Activated CD4-positive, alpha-beta memory T cell treated with anti-CD3 and anti-CD28 coated beads for 36 hours (primary cell): Measurements from ENCODE around the gene TRPM1. TPM values are rescaled to one million over a fixed set of nuclear protein-coding genes. Genes with fewer than 3 reads are reported as not detected.

Experiments
- CTCF ChIA-PET: fragments of 350-600 bp; sonication (Branson Sonifier 250); formaldehyde crosslinking; loops from one replicate; lab custom pipeline; 2021; ENCODE audit warnings: antibody characterized with exemption, inconsistent platforms; lab: Charles Lee
- POLR2A ChIA-PET: fragments of 350-600 bp; sonication (Branson Sonifier 250); formaldehyde crosslinking; loops from one replicate; lab custom pipeline; 2021; ENCODE audit warnings: antibody characterized with exemption; lab: Charles Lee
- DNase-seq: peaks from one replicate; pipeline ENCODE4 v3.0.0-alpha.2; 2020
- H3K27ac Mint-ChIP-seq: one replicate; pipeline ENCODE4 v1.8.0; 2021; ENCODE audit warnings: mixed read lengths
- H3K27me3 Mint-ChIP-seq: one replicate; pipeline ENCODE4 v1.8.0; 2021; ENCODE audit warnings: mixed read lengths
- H3K36me3 Mint-ChIP-seq: one replicate; pipeline ENCODE4 v1.8.0; 2021; ENCODE audit warnings: mixed read lengths
- H3K4me1 Mint-ChIP-seq: one replicate; pipeline ENCODE4 v1.8.0; 2021; ENCODE audit warnings: low read depth, mixed read lengths
- H3K4me3 Mint-ChIP-seq: one replicate; pipeline ENCODE4 v1.8.0; 2021; ENCODE audit warnings: mild to moderate bottlenecking, mixed read lengths
- H3K9me3 Mint-ChIP-seq: one replicate; pipeline ENCODE4 v1.8.0; 2021; ENCODE audit warnings: mixed read lengths
- intact Hi-C: fragments of 100-400 bp; cut with micrococcal nuclease; formaldehyde crosslinking; loops from one replicate; pipeline ENCODE4 v1.15.1; 2023
- total RNA-seq, 2 experiments: library from RNA; stranded (reverse); gene quantifications; one replicate each; pipeline ENCODE4 v1.2.3, GENCODE V29; 2021

TRPM1 gene
- total RNA-seq, 2 experiments from 2014 or later, result not detected

- H3K27me3 Mint-ChIP-seq, result peaks cover 2% of the 10 kb centered on the region
- ChIA-PET POLR2A (no interaction called here), CTCF (no interaction called here)
- H3K27ac Mint-ChIP-seq, result no peak overlapping the region
- intact Hi-C loops, result loop anchor here (10.0 kb wide), 1 partner anchor 63 kb away; no protein-coding TSS in a partner anchor
- H3K36me3 Mint-ChIP-seq, result no peaks in the 10 kb centered on the region
- H3K4me3 Mint-ChIP-seq, result no peak overlapping the region
- H3K9me3 Mint-ChIP-seq, result no peaks in the 10 kb centered on the region
- H3K4me1 Mint-ChIP-seq, result no peaks in the 10 kb centered on the region
- no peak for DNase-seq
These were observed 63.6 kb downstream of the TRPM1 start for GRCh38 chr15:31037731-31038477.

GRCh38 chr15:31036783-31037182 lies 64.7 kb downstream of the TRPM1 start:
- CTCF ChIA-PET, result no interaction called here
- Mint-ChIP-seq H3K27me3 (peaks cover 1% of the 10 kb centered on the region), H3K4me3 (no peak overlapping the region), H3K9me3 (no peaks in the 10 kb centered on the region), H3K4me1 (no peaks in the 10 kb centered on the region), H3K27ac (no peak overlapping the region), H3K36me3 (no peaks in the 10 kb centered on the region)
- intact Hi-C loops, result loop anchor here (10.0 kb wide), 1 partner anchor 62 kb away; no protein-coding TSS in a partner anchor
- DNase-seq, result no peak
- POLR2A ChIA-PET, result no interaction called here

- H3K4me1 Mint-ChIP-seq, result no peaks in the 10 kb centered on the region
- H3K9me3 Mint-ChIP-seq, result no peaks in the 10 kb centered on the region
- POLR2A ChIA-PET, result no interaction called here
- intact Hi-C loops, result loop anchor here (10.0 kb wide), 1 partner anchor 61 kb away; no protein-coding TSS in a partner anchor
- no peaks in the 10 kb centered on the region for H3K36me3 Mint-ChIP-seq
- CTCF ChIA-PET, result interaction anchor here (0.7 kb wide), 1 partner anchor 93 kb away, joined by 3 read pairs; no protein-coding TSS in a partner anchor
- peaks cover 3% of the 10 kb centered on the region for H3K27me3 Mint-ChIP-seq
- H3K4me3 Mint-ChIP-seq, result no peak overlapping the region
- H3K27ac Mint-ChIP-seq, result no peak overlapping the region
- DNase-seq, result no peak
These were observed 65.9 kb downstream of the TRPM1 start for GRCh38 chr15:31035610-31036009.

- Mint-ChIP-seq H3K36me3 (no peaks in the 10 kb centered on the region), H3K4me1 (no peaks in the 10 kb centered on the region), H3K27me3 (peaks cover 6% of the 10 kb centered on the region), H3K4me3 (no peak overlapping the region), H3K9me3 (no peaks in the 10 kb centered on the region), H3K27ac (no peak overlapping the region)
- POLR2A ChIA-PET, result no interaction called here
- CTCF ChIA-PET, result no interaction called here
- intact Hi-C loops, result loop anchor here (10.0 kb wide), 1 partner anchor 59 kb away; no protein-coding TSS in a partner anchor
- no peak for DNase-seq
These were observed 67.4 kb downstream of the TRPM1 start for GRCh38 chr15:31034152-31034551.

GRCh38 chr15:31032961-31033371 lies 68.6 kb downstream of the TRPM1 start:
- Mint-ChIP-seq H3K36me3 (no peaks in the 10 kb centered on the region), H3K4me1 (no peaks in the 10 kb centered on the region), H3K27ac (no peak overlapping the region), H3K27me3 (peaks cover 15% of the 10 kb centered on the region), H3K9me3 (no peaks in the 10 kb centered on the region), H3K4me3 (no peak overlapping the region)
- CTCF ChIA-PET, result no interaction called here
- POLR2A ChIA-PET, result no interaction called here
- intact Hi-C loops, result loop anchor here (10.0 kb wide), 1 partner anchor 58 kb away; no protein-coding TSS in a partner anchor
- no peak for DNase-seq

GRCh38 chr15:31031471-31032067 lies 70.0 kb downstream of the TRPM1 start:
- Mint-ChIP-seq H3K36me3 (no peaks in the 10 kb centered on the region), H3K4me3 (no peak overlapping the region), H3K4me1 (no peaks in the 10 kb centered on the region), H3K27me3 (peaks cover 18% of the 10 kb centered on the region), H3K9me3 (no peaks in the 10 kb centered on the region), H3K27ac (no peak overlapping the region)
- no peak for DNase-seq
- intact Hi-C loops, result loop anchor here (10.0 kb wide), 1 partner anchor 57 kb away; no protein-coding TSS in a partner anchor
- CTCF ChIA-PET, result no interaction called here
- POLR2A ChIA-PET, result no interaction called here

- ChIA-PET POLR2A (no interaction called here), CTCF (interaction anchor here (0.9 kb wide), 1 partner anchor 18 kb away, joined by 3 read pairs; no protein-coding TSS in a partner anchor)
These were observed 73.5 kb downstream of the TRPM1 start for GRCh38 chr15:31027910-31028578.

GRCh38 chr15:31025996-31026395 lies 75.5 kb downstream of the TRPM1 start:
- no peak overlapping the region for H3K27ac Mint-ChIP-seq
- intact Hi-C loops, result no loop called here
- no peaks in the 10 kb centered on the region for H3K36me3 Mint-ChIP-seq
- ChIA-PET CTCF (no interaction called here), POLR2A (no interaction called here)
- H3K4me1 Mint-ChIP-seq, result no peaks in the 10 kb centered on the region
- no peak for DNase-seq
- H3K9me3 Mint-ChIP-seq, result no peaks in the 10 kb centered on the region
- H3K27me3 Mint-ChIP-seq, result peaks cover 23% of the 10 kb centered on the region
- H3K4me3 Mint-ChIP-seq, result no peak overlapping the region

More at GRCh38 chr15:31027910-31028578, 73.5 kb downstream of the TRPM1 start:
- H3K4me1 Mint-ChIP-seq, result no peaks in the 10 kb centered on the region
- H3K9me3 Mint-ChIP-seq, result no peaks in the 10 kb centered on the region
- H3K4me3 Mint-ChIP-seq, result no peak overlapping the region
- intact Hi-C loops, result no loop called here
- H3K27ac Mint-ChIP-seq, result no peak overlapping the region
- no peak for DNase-seq
- peaks cover 25% of the 10 kb centered on the region for H3K27me3 Mint-ChIP-seq
- no peaks in the 10 kb centered on the region for H3K36me3 Mint-ChIP-seq

- POLR2A ChIA-PET, result no interaction called here
- no peak for DNase-seq
- H3K36me3 Mint-ChIP-seq, result no peaks in the 10 kb centered on the region
- H3K4me3 Mint-ChIP-seq, result no peak overlapping the region
- no peak overlapping the region for H3K27ac Mint-ChIP-seq
- no peaks in the 10 kb centered on the region for H3K9me3 Mint-ChIP-seq
- intact Hi-C loops, result no loop called here
- no peaks in the 10 kb centered on the region for H3K4me1 Mint-ChIP-seq
- peaks cover 23% of the 10 kb centered on the region for H3K27me3 Mint-ChIP-seq
- CTCF ChIA-PET, result no interaction called here
These were observed 76.5 kb downstream of the TRPM1 start for GRCh38 chr15:31024979-31025378.

GRCh38 chr15:31024330-31024729 lies 77.2 kb downstream of the TRPM1 start:
- H3K9me3 Mint-ChIP-seq, result no peaks in the 10 kb centered on the region
- no peak overlapping the region for H3K27ac Mint-ChIP-seq
- no peak overlapping the region for H3K4me3 Mint-ChIP-seq
- ChIA-PET POLR2A (no interaction called here), CTCF (no interaction called here)
- H3K4me1 Mint-ChIP-seq, result no peaks in the 10 kb centered on the region
- intact Hi-C loops, result no loop called here
- peaks cover 23% of the 10 kb centered on the region for H3K27me3 Mint-ChIP-seq
- H3K36me3 Mint-ChIP-seq, result no peaks in the 10 kb centered on the region
- DNase-seq, result no peak

- ChIA-PET CTCF (no interaction called here), POLR2A (no interaction called here)
- DNase-seq, result no peak
- no peak overlapping the region for H3K27ac Mint-ChIP-seq
- H3K36me3 Mint-ChIP-seq, result no peaks in the 10 kb centered on the region
- peaks cover 19% of the 10 kb centered on the region for H3K27me3 Mint-ChIP-seq
- H3K9me3 Mint-ChIP-seq, result no peaks in the 10 kb centered on the region
- no peaks in the 10 kb centered on the region for H3K4me1 Mint-ChIP-seq
- intact Hi-C loops, result no loop called here
- H3K4me3 Mint-ChIP-seq, result no peak overlapping the region
These were observed 77.7 kb downstream of the TRPM1 start for GRCh38 chr15:31023841-31024240.

GRCh38 chr15:31021067-31021665 lies 80.4 kb downstream of the TRPM1 start:
- Mint-ChIP-seq H3K9me3 (no peaks in the 10 kb centered on the region), H3K4me1 (no peaks in the 10 kb centered on the region), H3K4me3 (no peak overlapping the region), H3K27me3 (peaks cover 9% of the 10 kb centered on the region), H3K36me3 (no peaks in the 10 kb centered on the region), H3K27ac (no peak overlapping the region)
- intact Hi-C loops, result no loop called here
- no peak for DNase-seq
- ChIA-PET CTCF (no interaction called here), POLR2A (no interaction called here)
